HG03354 (cell line): ENCODE data around the gene LACTB.
A peak's percentile ranks its signal among the peaks of the same experiment; 100 is the strongest.
"Not testable (repeated sequence)": the region's sequence is repeated elsewhere in the genome, so short reads cannot be mapped to it uniquely, and the experiment has no call there.

Experiments used
- ATAC-seq: cut with Tn5 transposase; IDR thresholded peaks from one replicate; pipeline ENCODE4 v1.9.1; 2021; ENCODE audit warnings: mild to moderate bottlenecking; ENCODE audit not compliant: unreplicated experiment, poor library complexity, severe bottlenecking

LACTB gene

GRCh38 chr15:63088533-63089245, 33.0 kb upstream of the LACTB start:
- ATAC-seq = no peak

GRCh38 chr15:63089260-63090043, 32.2 kb upstream of the LACTB start:
- ATAC-seq = no peak

GRCh38 chr15:63090472-63090871, 31.2 kb upstream of the LACTB start:
- no peak for ATAC-seq

- no peak for ATAC-seq
These were observed 30.8 kb upstream of the LACTB start for GRCh38 chr15:63090887-63091286.

GRCh38 chr15:63091679-63092446, 29.8 kb upstream of the LACTB start:
- ATAC-seq = no peak

- ATAC-seq = peak; percentile 73
These were observed 28.0 kb upstream of the LACTB start for GRCh38 chr15:63093486-63094205.

- no peak for ATAC-seq
These were observed 27.1 kb upstream of the LACTB start for GRCh38 chr15:63094495-63094931.

- ATAC-seq = no peak
These were observed 25.5 kb upstream of the LACTB start for GRCh38 chr15:63096178-63096577.

- ATAC-seq = not testable (repeated sequence)
These were observed 22.8 kb upstream of the LACTB start for GRCh38 chr15:63098901-63099300.

GRCh38 chr15:63099581-63099980, 22.1 kb upstream of the LACTB start:
- ATAC-seq = not testable (repeated sequence)

- ATAC-seq = no peak
These were observed 18.2 kb upstream of the LACTB start for GRCh38 chr15:63103416-63103815.

- no peak for ATAC-seq
These were observed 16.9 kb upstream of the LACTB start for GRCh38 chr15:63104727-63105126.

GRCh38 chr15:63105354-63105753, 16.3 kb upstream of the LACTB start:
- ATAC-seq = not testable (repeated sequence)

GRCh38 chr15:63107895-63108546, 13.6 kb upstream of the LACTB start:
- no peak for ATAC-seq

- no peak for ATAC-seq
These were observed 12.2 kb upstream of the LACTB start for GRCh38 chr15:63109498-63109897.

GRCh38 chr15:63109920-63110319, 11.7 kb upstream of the LACTB start:
- no peak for ATAC-seq

GRCh38 chr15:63110428-63111026, 11.1 kb upstream of the LACTB start:
- no peak for ATAC-seq

- no peak for ATAC-seq
These were observed 10.2 kb upstream of the LACTB start for GRCh38 chr15:63111481-63111880.

- no peak for ATAC-seq
These were observed 8.8 kb upstream of the LACTB start for GRCh38 chr15:63112871-63113270.
